WTC11 (cell line): ENCODE data around the gene RCN2. TPM values are rescaled to one million over a fixed set of nuclear protein-coding genes. Genes with fewer than 3 reads are reported as not detected.

ENCODE experiments used
- ATAC-seq: fragments of 200-7000 bp; cut with Tn5 transposase; 2 replicates; pipeline ENCODE4 v1.10.0; 2021; ENCODE audit warnings: mild to moderate bottlenecking, moderate library complexity
- CTCF ChIA-PET: fragments of 300-600 bp; sonication (Branson Sonifier 250); formaldehyde crosslinking; loops from one replicate; lab custom pipeline; 2021; ENCODE audit warnings: antibody characterized with exemption; lab: Charles Lee
- POLR2A ChIA-PET: fragments of 350-600 bp; sonication (Branson Sonifier 250); formaldehyde crosslinking; loops from one replicate; lab custom pipeline; 2021; ENCODE audit warnings: antibody characterized with exemption; lab: Charles Lee
- DNase-seq: peaks from one replicate; pipeline ENCODE4 v3.0.0; 2021; ENCODE audit warnings: low spot score
- H3K27ac Mint-ChIP-seq: 2 replicates; pipeline ENCODE4 v1.8.0; 2021; ENCODE audit warnings: mixed read lengths
- H3K27me3 Mint-ChIP-seq: 2 replicates; pipeline ENCODE4 v1.8.0; 2021; ENCODE audit warnings: low read depth, mild to moderate bottlenecking, moderate library complexity, mixed read lengths
- H3K36me3 Mint-ChIP-seq: 2 replicates; pipeline ENCODE4 v1.8.0; 2021; ENCODE audit warnings: mixed read lengths
- H3K4me1 Mint-ChIP-seq: 2 replicates; pipeline ENCODE4 v1.8.0; 2022; ENCODE audit warnings: mixed read lengths
- H3K4me3 Mint-ChIP-seq: 2 replicates; pipeline ENCODE4 v1.8.0; 2021; ENCODE audit warnings: mild to moderate bottlenecking, moderate library complexity, mixed read lengths
- H3K9me3 Mint-ChIP-seq: 2 replicates; pipeline ENCODE4 v1.8.0; 2021; ENCODE audit warnings: mixed read lengths
- AFF4 ChIP-seq: sonication (generic); formaldehyde crosslinking; IDR thresholded peaks from 2 replicates; pipeline ENCODE4 v1.8.1; 2023; ENCODE audit warnings: mild to moderate bottlenecking, missing genetic modification reagents, borderline replicate concordance
- E2F5 ChIP-seq: sonication (generic); formaldehyde crosslinking; IDR thresholded peaks from 2 replicates; pipeline ENCODE4 v1.8.1; 2022; ENCODE audit warnings: mild to moderate bottlenecking, moderate library complexity, missing genetic modification reagents
- GTF2I ChIP-seq: fragments of 250-450 bp; sonication (Bioruptor Pico); conservative IDR thresholded peaks from 2 replicates; pipeline ENCODE4 v1.4.0; 2021; ENCODE audit warnings: mild to moderate bottlenecking
- HMGA2 ChIP-seq: fragments of 250-450 bp; sonication (Bioruptor Pico); IDR thresholded peaks from 2 replicates; pipeline ENCODE4 v1.4.0; 2021; ENCODE audit warnings: mild to moderate bottlenecking, moderate library complexity
- NR1H2 ChIP-seq: sonication (generic); formaldehyde crosslinking; IDR thresholded peaks from 2 replicates; pipeline ENCODE4 v1.9.0; 2021; ENCODE audit warnings: mild to moderate bottlenecking, moderate library complexity, missing genetic modification reagents
- OVOL2 ChIP-seq: fragments of 250-450 bp; sonication (Bioruptor Pico); IDR thresholded peaks from 2 replicates; pipeline ENCODE4 v1.9.0; 2021; ENCODE audit warnings: mild to moderate bottlenecking, borderline replicate concordance
- RELA ChIP-seq: sonication (generic); formaldehyde crosslinking; IDR thresholded peaks from 2 replicates; pipeline ENCODE4 v1.8.1; 2022; ENCODE audit warnings: missing genetic modification reagents, mild to moderate bottlenecking, borderline replicate concordance
- SMAD3 ChIP-seq: sonication (generic); formaldehyde crosslinking; IDR thresholded peaks from 2 replicates; pipeline ENCODE4 v1.8.0; 2022; ENCODE audit warnings: missing genetic modification reagents, mild to moderate bottlenecking, borderline replicate concordance
- STAT6 ChIP-seq: sonication (generic); formaldehyde crosslinking; conservative IDR thresholded peaks from 2 replicates; pipeline ENCODE4 v1.8.1; 2023; ENCODE audit warnings: mild to moderate bottlenecking, low read depth, missing genetic modification reagents, moderate library complexity
- TP53 ChIP-seq: sonication (generic); formaldehyde crosslinking; IDR thresholded peaks from 2 replicates; pipeline ENCODE4 v1.8.1; 2023; ENCODE audit warnings: mild to moderate bottlenecking, missing genetic modification reagents
- USF1 ChIP-seq: sonication (generic); formaldehyde crosslinking; IDR thresholded peaks from 2 replicates; pipeline ENCODE4 v1.8.0; 2022; ENCODE audit warnings: mild to moderate bottlenecking, missing genetic modification reagents
- ZNF121 ChIP-seq: sonication (generic); formaldehyde crosslinking; IDR thresholded peaks from 2 replicates; pipeline ENCODE4 v1.8.0; 2023; ENCODE audit warnings: missing genetic modification reagents
- ZNF232 ChIP-seq: sonication (generic); formaldehyde crosslinking; IDR thresholded peaks from 2 replicates; pipeline ENCODE4 v1.8.0; 2022; ENCODE audit warnings: mild to moderate bottlenecking, missing genetic modification reagents
- ZNF416 ChIP-seq: fragments of 250-450 bp; sonication (Bioruptor Pico); IDR thresholded peaks from 2 replicates; pipeline ENCODE4 v1.9.0; 2021; ENCODE audit warnings: mild to moderate bottlenecking, inconsistent platforms
- ZNF425 ChIP-seq: fragments of 250-450 bp; sonication (Bioruptor Pico); conservative IDR thresholded peaks from 2 replicates; pipeline ENCODE4 v1.9.0; 2021; ENCODE audit warnings: mild to moderate bottlenecking
- ZNF671 ChIP-seq: fragments of 250-450 bp; sonication (Bioruptor Pico); IDR thresholded peaks from 2 replicates; pipeline ENCODE4 v1.8.0; 2021; ENCODE audit warnings: mild to moderate bottlenecking
- ZSCAN18 ChIP-seq: fragments of 250-450 bp; sonication (Bioruptor Pico); IDR thresholded peaks from 2 replicates; pipeline ENCODE4 v2.1.2; 2022; ENCODE audit warnings: mild to moderate bottlenecking, moderate library complexity
- total RNA-seq: library from RNA; stranded (reverse); gene quantifications from 3 replicates; pipeline ENCODE4 v1.2.3, GENCODE V29; 2021
- TF ChIP-seq, protein P1 (sequence below): sonication (generic); formaldehyde crosslinking; IDR thresholded peaks from 2 replicates; pipeline ENCODE4 v1.8.0; 2022; ENCODE audit warnings: mild to moderate bottlenecking, missing genetic modification reagents
- TF ChIP-seq, protein P2 (sequence below): sonication (generic); formaldehyde crosslinking; IDR thresholded peaks from 2 replicates; pipeline ENCODE4 v1.8.1; 2023; ENCODE audit warnings: mild to moderate bottlenecking, missing genetic modification reagents, moderate library complexity
- TF ChIP-seq, protein P3 (sequence below): sonication (generic); formaldehyde crosslinking; IDR thresholded peaks from 2 replicates; pipeline ENCODE4 v1.8.1; 2023; ENCODE audit warnings: mild to moderate bottlenecking, missing genetic modification reagents, moderate library complexity

The RCN2 gene
- total RNA-seq, 1 experiment from 2014 or later, result 112 TPM

GRCh38 chr15:76979331-76979925 is 47.9 kb downstream of the RCN2 start:
- Mint-ChIP-seq H3K9me3 (peaks cover 11% of the 10 kb centered on the region), H3K27ac (no peak overlapping the region), H3K27me3 (no peaks in the 10 kb centered on the region), H3K4me3 (no peak overlapping the region), H3K4me1 (no peaks in the 10 kb centered on the region), H3K36me3 (0 out of 2 replicates have a peak, but pooled peaks cover 3% of the 10 kb centered on the region)
- DNase-seq (no peak), ATAC-seq (no peak)
- TF ChIP-seq HMGA2 (no peak), E2F5 (CRISPR knock-in tag) (no peak), ZNF121 (CRISPR knock-in tag) (no peak), GTF2I (CRISPR knock-in tag) (no peak)
- TF ChIP-seq, protein P1, sequence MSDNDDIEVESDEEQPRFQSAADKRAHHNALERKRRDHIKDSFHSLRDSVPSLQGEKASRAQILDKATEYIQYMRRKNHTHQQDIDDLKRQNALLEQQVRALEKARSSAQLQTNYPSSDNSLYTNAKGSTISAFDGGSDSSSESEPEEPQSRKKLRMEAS, result no peak
- POLR2A ChIA-PET, result interaction anchor here (0.6 kb wide), 1 partner anchor 645 kb away, joined by 3 read pairs; no protein-coding TSS in a partner anchor
- CTCF ChIA-PET, result interaction anchor here (0.5 to 1.3 kb wide), 2 partner anchors 11 to 18 kb away, joined by 3 read pairs; no protein-coding TSS in a partner anchor

- H3K4me3 Mint-ChIP-seq, result no peak overlapping the region
- no peak for TF ChIP-seq ZNF232 (CRISPR knock-in tag)
- no peak for TF ChIP-seq RELA (CRISPR knock-in tag)
- TF ChIP-seq USF1 (CRISPR knock-in tag), result no peak
- no peak for TF ChIP-seq AFF4 (CRISPR knock-in tag)
- TF ChIP-seq NR1H2 (CRISPR knock-in tag), result no peak
- TF ChIP-seq, protein P2, sequence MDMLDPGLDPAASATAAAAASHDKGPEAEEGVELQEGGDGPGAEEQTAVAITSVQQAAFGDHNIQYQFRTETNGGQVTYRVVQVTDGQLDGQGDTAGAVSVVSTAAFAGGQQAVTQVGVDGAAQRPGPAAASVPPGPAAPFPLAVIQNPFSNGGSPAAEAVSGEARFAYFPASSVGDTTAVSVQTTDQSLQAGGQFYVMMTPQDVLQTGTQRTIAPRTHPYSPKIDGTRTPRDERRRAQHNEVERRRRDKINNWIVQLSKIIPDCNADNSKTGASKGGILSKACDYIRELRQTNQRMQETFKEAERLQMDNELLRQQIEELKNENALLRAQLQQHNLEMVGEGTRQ (CRISPR knock-in tag), result no peak
- no peak for TF ChIP-seq ZNF416 (CRISPR knock-in tag)
- no peak for TF ChIP-seq ZNF671 (CRISPR knock-in tag)
- no peak for TF ChIP-seq ZSCAN18 (CRISPR knock-in tag)
- TF ChIP-seq STAT6 (CRISPR knock-in tag), result no peak
- no peak for TF ChIP-seq OVOL2 (CRISPR knock-in tag)
- TF ChIP-seq ZNF425 (CRISPR knock-in tag), result no peak
- TF ChIP-seq, protein P3, sequence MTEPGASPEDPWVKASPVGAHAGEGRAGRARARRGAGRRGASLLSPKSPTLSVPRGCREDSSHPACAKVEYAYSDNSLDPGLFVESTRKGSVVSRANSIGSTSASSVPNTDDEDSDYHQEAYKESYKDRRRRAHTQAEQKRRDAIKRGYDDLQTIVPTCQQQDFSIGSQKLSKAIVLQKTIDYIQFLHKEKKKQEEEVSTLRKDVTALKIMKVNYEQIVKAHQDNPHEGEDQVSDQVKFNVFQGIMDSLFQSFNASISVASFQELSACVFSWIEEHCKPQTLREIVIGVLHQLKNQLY, result no peak
- no peak for TF ChIP-seq TP53 (CRISPR knock-in tag)
- no peak for TF ChIP-seq SMAD3
Measured at GRCh38 chr15:76979996-76980520, 48.5 kb downstream of the RCN2 start.

More at GRCh38 chr15:76979996-76980520, 48.5 kb downstream of the RCN2 start:
- no peak for ATAC-seq
- H3K9me3 Mint-ChIP-seq, result peaks cover 11% of the 10 kb centered on the region
- POLR2A ChIA-PET, result no interaction called here
- DNase-seq, result no peak
- H3K27ac Mint-ChIP-seq, result no peak overlapping the region
- CTCF ChIA-PET, result no interaction called here
- no peaks in the 10 kb centered on the region for H3K4me1 Mint-ChIP-seq
- H3K27me3 Mint-ChIP-seq, result no peaks in the 10 kb centered on the region
- H3K36me3 Mint-ChIP-seq, result 0 out of 2 replicates have a peak, but pooled peaks cover 3% of the 10 kb centered on the region
